HCT116 (cell line): Measurements from ENCODE around the gene PTGER4. TPM values are rescaled to one million over a fixed set of nuclear protein-coding genes. Genes with fewer than 3 reads are reported as not detected.
"Not testable (repeated sequence)": the region's sequence is repeated elsewhere in the genome, so short reads cannot be mapped to it uniquely, and the experiment has no call there.

Experiments
- ATAC-seq: fragments of 200-7000 bp; cut with Tn5 transposase; 2 replicates; pipeline ENCODE4 v1.9.1; 2020; ENCODE audit warnings: mild to moderate bottlenecking, moderate library complexity
- BruUV-seq: library from RNA; stranded (reverse); fragments of 400-500 nt; replicated peaks from 2 replicates; lab custom pipeline; 2021; lab: Mats Ljungman, UMichigan
- CTCF ChIA-PET: fragments of 300-600 bp; sonication (Branson Sonifier 250); formaldehyde crosslinking; loops from one replicate; lab custom pipeline; 2021; ENCODE audit warnings: antibody characterized with exemption; lab: Charles Lee
- POLR2A ChIA-PET: fragments of 300-600, 350-600 bp; sonication (Branson Sonifier 250); formaldehyde crosslinking; loops from one replicate; lab custom pipeline; 2021; ENCODE audit warnings: antibody characterized with exemption; lab: Charles Lee
- RAD21 ChIA-PET, 2 experiments: fragments of 300-600 bp; sonication (Branson Sonifier 250); formaldehyde crosslinking; loops; one replicate each; lab custom pipeline; 2023; ENCODE audit warnings: low total read pairs in 2 of 2; ENCODE audit not compliant: uncharacterized antibody in 2 of 2, unreplicated experiment in 2 of 2, low non-redundant PET in 1 of 2; lab: Charles Lee
- DNase-seq: peaks from one replicate; pipeline ENCODE4 v3.0.0-alpha.2; 2010; ENCODE audit warnings: low read depth, low spot score
- H2AFZ ChIP-seq: fragments of 200-600 bp; shearing (Covaris generic), sonication (generic); 2 replicates; pipeline ENCODE4 v1.6.1; 2017; ENCODE audit warnings: low read depth, mixed run types, mixed read lengths, antibody characterized with exemption, low read length; ENCODE audit not compliant: poor library complexity, severe bottlenecking
- H3K27ac ChIP-seq: 2 replicates; pipeline ENCODE4 v1.5.1; 2012; ENCODE audit warnings: low read depth, low read length
- H3K27me3 ChIP-seq: fragments of 200-600 bp; sonication (generic); 2 replicates; pipeline ENCODE4 v1.6.1; 2016; ENCODE audit warnings: mixed run types, low read length, mixed read lengths; ENCODE audit not compliant: insufficient read depth
- H3K36me3 ChIP-seq, 2 experiments: fragments of 200-500 bp in 1 of 2; fragments of 200-600 bp in 1 of 2; sonication (Bioruptor generic) in 1 of 2; sonication (generic) in 1 of 2; 2 replicates each; pipeline versions ENCODE4 v1.5.1 to v1.6.1; 2014 to 2016; ENCODE audit warnings: low read length in 2 of 2, inconsistent platforms in 1 of 2, mixed read lengths in 1 of 2, mixed run types in 1 of 2; ENCODE audit not compliant: insufficient read depth in 2 of 2, control insufficient read depth in 1 of 2
- H3K4me1 ChIP-seq, 2 experiments: fragments of 200-600 bp in 1 of 2; sonication (generic) in 1 of 2; 2 replicates each; pipeline versions ENCODE4 v1.5.1 to v1.6.1; 2012 to 2017; ENCODE audit warnings: low read length in 2 of 2, inconsistent platforms in 1 of 2, mild to moderate bottlenecking in 1 of 2, mixed read lengths in 1 of 2, mixed run types in 1 of 2, moderate library complexity in 1 of 2; ENCODE audit not compliant: insufficient read depth in 2 of 2, control insufficient read depth in 1 of 2
- H3K4me2 ChIP-seq: fragments of 200-600 bp; sonication (generic); 2 replicates; pipeline ENCODE4 v1.6.1; 2017; ENCODE audit warnings: mixed run types, low read length, mixed read lengths
- H3K4me3 ChIP-seq, 2 experiments: fragments of 200-600 bp in 1 of 2; sonication (generic) in 1 of 2; replicated peaks in 1 of 2; 2 replicates each; pipeline ENCODE4 v1.5.1; 2011 to 2016; ENCODE audit warnings: low read length in 2 of 2, control low read depth in 1 of 2, low read depth in 1 of 2, mild to moderate bottlenecking in 1 of 2, mixed read lengths in 1 of 2, mixed run types in 1 of 2
- H3K79me2 ChIP-seq: fragments of 200-600 bp; sonication (generic); 2 replicates; pipeline ENCODE4 v1.6.1; 2017; ENCODE audit warnings: mild to moderate bottlenecking, mixed run types, low read length, moderate library complexity, mixed read lengths; ENCODE audit not compliant: insufficient read depth
- H3K9ac ChIP-seq: fragments of 200-600 bp; sonication (generic); 2 replicates; pipeline ENCODE4 v1.6.1; 2016; ENCODE audit warnings: low read length, mixed read lengths
- H3K9me2 ChIP-seq: fragments of 200-600 bp; sonication (generic), shearing (Covaris generic); 2 replicates; pipeline ENCODE4 v1.6.1; 2017; ENCODE audit warnings: mixed run types, mild to moderate bottlenecking, moderate library complexity; ENCODE audit not compliant: insufficient read depth
- H3K9me3 ChIP-seq, 2 experiments: fragments of 200-500 bp in 1 of 2; fragments of 200-600 bp in 1 of 2; sonication (Bioruptor generic) in 1 of 2; sonication (generic) in 1 of 2; 2 replicates each; pipeline ENCODE4 v1.6.1; 2014 to 2017; ENCODE audit warnings: low read length in 2 of 2, mixed read lengths in 2 of 2, inconsistent platforms in 1 of 2, low read depth in 1 of 2, mild to moderate bottlenecking in 1 of 2, mixed run types in 1 of 2, moderate library complexity in 1 of 2; ENCODE audit not compliant: control insufficient read depth in 1 of 2, insufficient read depth in 1 of 2
- H4K20me1 ChIP-seq: fragments of 200-600 bp; sonication (generic), shearing (Covaris generic); 2 replicates; pipeline ENCODE4 v1.6.1; 2017; ENCODE audit warnings: mixed run types, mild to moderate bottlenecking, moderate library complexity; ENCODE audit not compliant: insufficient read depth
- CBX3 ChIP-seq: IDR thresholded peaks from 2 replicates; pipeline ENCODE4 v1.6.1; 2012; ENCODE audit warnings: low read depth
- CEBPB ChIP-seq: IDR thresholded peaks from 2 replicates; pipeline ENCODE4 v1.6.1; 2012; ENCODE audit warnings: low read depth
- CTCF ChIP-seq, 3 experiments: fragments of 200-600 bp in 1 of 3; sonication (generic) in 1 of 3; IDR thresholded peaks in 2 of 3; conservative IDR thresholded peaks in 1 of 3; 2 replicates each; pipeline ENCODE4 v1.5.1; 2012 to 2017; ENCODE audit warnings: low read depth in 2 of 3, low read length in 2 of 3, antibody characterized with exemption in 1 of 3, borderline replicate concordance in 1 of 3, control low read depth in 1 of 3, mild to moderate bottlenecking in 1 of 3, mixed read lengths in 1 of 3, mixed run types in 1 of 3, moderate library complexity in 1 of 3; ENCODE audit not compliant: insufficient read depth in 1 of 3
- EGR1 ChIP-seq: IDR thresholded peaks from 2 replicates; pipeline ENCODE4 v1.6.1; 2012; ENCODE audit warnings: low read depth
- ELF1 ChIP-seq: IDR thresholded peaks from 2 replicates; pipeline ENCODE4 v1.6.1; 2012; ENCODE audit warnings: low read depth, borderline replicate concordance
- EZH2phosphoT487 ChIP-seq: fragments of 200-600 bp; IDR thresholded peaks from 2 replicates; pipeline ENCODE4 v1.6.1; 2018; ENCODE audit warnings: antibody characterized with exemption, borderline replicate concordance
- FOSL1 ChIP-seq: IDR thresholded peaks from 2 replicates; pipeline ENCODE4 v1.6.1; 2012; ENCODE audit warnings: low read depth
- JUND ChIP-seq: IDR thresholded peaks from 2 replicates; pipeline ENCODE4 v1.6.1; 2012
- MAX ChIP-seq: IDR thresholded peaks from 2 replicates; pipeline ENCODE4 v1.6.1; 2012
- POLR2A ChIP-seq: IDR thresholded peaks from 2 replicates; pipeline ENCODE4 v1.7.0; 2011; ENCODE audit warnings: borderline replicate concordance; ENCODE audit not compliant: insufficient read depth, insufficient read length; ENCODE audit errors: extremely low read depth
- POLR2AphosphoS5 ChIP-seq: IDR thresholded peaks from 2 replicates; pipeline ENCODE4 v1.6.1; 2011; ENCODE audit warnings: mild to moderate bottlenecking, low read depth, low read length, moderate library complexity
- RAD21 ChIP-seq: IDR thresholded peaks from 2 replicates; pipeline ENCODE4 v1.6.1; 2012; ENCODE audit warnings: low read depth, mild to moderate bottlenecking
- SIN3A ChIP-seq: IDR thresholded peaks from 2 replicates; pipeline ENCODE4 v1.6.1; 2012; ENCODE audit warnings: low read depth
- SP1 ChIP-seq: IDR thresholded peaks from 2 replicates; pipeline ENCODE4 v1.6.1; 2012; ENCODE audit warnings: low read depth
- SRF ChIP-seq: IDR thresholded peaks from 2 replicates; pipeline ENCODE4 v1.6.1; 2012; ENCODE audit warnings: low read depth
- YY1 ChIP-seq: IDR thresholded peaks from 2 replicates; pipeline ENCODE4 v1.6.1; 2011; ENCODE audit warnings: low read length, low read depth, moderate library complexity, mild to moderate bottlenecking; ENCODE audit not compliant: insufficient replicate concordance; ENCODE audit errors: extremely low read depth
- ZBTB33 ChIP-seq: IDR thresholded peaks from 2 replicates; pipeline ENCODE4 v1.6.1; 2011; ENCODE audit warnings: mild to moderate bottlenecking, low read length, moderate library complexity; ENCODE audit not compliant: insufficient replicate concordance; ENCODE audit errors: extremely low read depth
- ZFX ChIP-seq: fragments of 450-650 bp; IDR thresholded peaks from 2 replicates; pipeline ENCODE4 v1.6.1; 2017
- ZNF274 ChIP-seq: fragments of 200-500 bp; sonication (Bioruptor generic); IDR thresholded peaks from 2 replicates; pipeline ENCODE4 v1.6.1; 2014; ENCODE audit warnings: mild to moderate bottlenecking, low read depth, low read length, inconsistent platforms
- intact Hi-C: fragments of 100-400 bp; cut with micrococcal nuclease; formaldehyde crosslinking; loops from 2 replicates; pipeline ENCODE4 v1.10.0; 2022
- total RNA-seq: library from RNA; stranded (reverse); gene quantifications from one replicate; pipeline ENCODE4 v1.2.1, GENCODE V29; 2021; ENCODE audit not compliant: unreplicated experiment
- TF ChIP-seq, protein P1 (sequence below): IDR thresholded peaks from 2 replicates; pipeline ENCODE4 v1.6.1; 2012

Gene PTGER4
- total RNA-seq, 1 experiment from 2014 or later = 3.0 TPM

DNA sequence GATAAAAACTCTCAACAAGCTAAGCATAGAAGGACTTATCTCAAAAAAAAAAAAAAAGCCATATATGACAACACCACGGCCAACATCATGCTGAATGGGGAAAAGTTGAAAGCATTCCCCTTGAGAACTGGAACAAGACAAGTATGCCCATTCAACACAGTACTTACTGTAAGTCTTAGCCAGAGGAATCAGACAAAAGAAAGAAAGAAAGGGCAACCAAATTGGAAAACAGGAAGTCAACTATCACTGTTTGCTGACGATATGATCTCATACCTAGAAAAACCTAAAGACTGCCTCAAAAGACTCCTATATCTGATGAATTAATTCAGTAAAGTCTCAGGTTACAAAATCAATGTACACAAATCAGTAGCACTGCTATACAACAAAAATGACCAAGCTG, 24.6 kb upstream of the PTGER4 start:
- ChIA-PET POLR2A (no interaction called here), RAD21 (no interaction called here), CTCF (no interaction called here)
- ATAC-seq (no peak), DNase-seq (no peak)
- intact Hi-C loops = no loop called here
- Histone ChIP-seq H3K36me3 (no peaks in the 10 kb centered on the region), H2AFZ (no peak overlapping the region), H3K4me2 (no peak overlapping the region), H3K9ac (no peak overlapping the region), H3K4me3 (no peak overlapping the region), H3K9me2 (no peaks in the 10 kb centered on the region), H3K27me3 (no peaks in the 10 kb centered on the region), H3K79me2 (no peaks in the 10 kb centered on the region), H3K27ac (no peak overlapping the region), H3K9me3 (no peaks in the 10 kb centered on the region), H4K20me1 (no peaks in the 10 kb centered on the region), H3K4me1 (no peaks in the 10 kb centered on the region)
- no peak for TF ChIP-seq EZH2phosphoT487
- no peak for TF ChIP-seq ZNF274
- no peak for TF ChIP-seq MAX
- TF ChIP-seq ELF1 = no peak
- no peak for TF ChIP-seq SRF
- TF ChIP-seq CBX3 = no peak
- no peak for TF ChIP-seq POLR2AphosphoS5
- no peak for TF ChIP-seq JUND
- no peak for TF ChIP-seq RAD21
- TF ChIP-seq SP1 = no peak
- TF ChIP-seq SIN3A = no peak
- TF ChIP-seq YY1 = no peak
- no peak for TF ChIP-seq FOSL1
- no peak for TF ChIP-seq EGR1
- no peak for TF ChIP-seq CTCF (IDR thresholded peaks at IDR 0.05 in 2 of 3, conservative IDR thresholded peaks at IDR 0.05 in 1 of 3; ENCODE audit: borderline replicate concordance in 1 of 3, insufficient read depth in 1 of 3, low read depth in 2 of 3, low read length in 2 of 3)
- no peak for TF ChIP-seq ZFX
- no peak for TF ChIP-seq CEBPB
- TF ChIP-seq ZBTB33 = no peak
- no peak for TF ChIP-seq POLR2A
- TF ChIP-seq, protein P1, sequence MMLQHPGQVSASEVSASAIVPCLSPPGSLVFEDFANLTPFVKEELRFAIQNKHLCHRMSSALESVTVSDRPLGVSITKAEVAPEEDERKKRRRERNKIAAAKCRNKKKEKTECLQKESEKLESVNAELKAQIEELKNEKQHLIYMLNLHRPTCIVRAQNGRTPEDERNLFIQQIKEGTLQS = no peak
- BruUV-seq = no TSS peak

DNA sequence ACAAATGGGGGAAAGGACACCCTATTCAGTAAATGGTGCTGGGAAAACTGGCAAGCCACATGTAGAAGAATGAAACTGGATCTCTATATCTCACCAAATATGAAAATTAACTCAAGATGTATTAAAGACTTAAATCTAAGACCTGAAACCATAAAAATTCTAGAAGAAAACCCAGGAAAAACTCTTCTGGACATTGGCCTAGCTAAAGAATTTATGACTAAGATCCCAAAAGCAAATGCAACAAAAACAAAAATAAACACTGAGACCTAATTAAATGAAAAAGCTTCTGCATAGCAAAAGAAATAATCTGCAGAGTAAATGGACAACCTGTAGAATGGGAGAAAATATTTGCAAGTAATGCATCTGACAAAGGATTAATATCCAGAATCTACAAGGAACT, 23.6 kb upstream of the PTGER4 start:
- H3K79me2 ChIP-seq, intact Hi-C loops, ATAC-seq, H3K36me3 ChIP-seq, BruUV-seq, H4K20me1 ChIP-seq, H3K4me3 ChIP-seq, POLR2A ChIA-PET, H3K9me3 ChIP-seq, H3K4me1 ChIP-seq, H3K27ac ChIP-seq, H3K27me3 ChIP-seq, RAD21 ChIA-PET, H3K4me2 ChIP-seq, CTCF ChIA-PET, H2AFZ ChIP-seq, H3K9me2 ChIP-seq, H3K9ac ChIP-seq, DNase-seq: not testable (repeated sequence)
